WTC11 (cell line): ENCODE results near the gene GLRA1.

Experiments
- AFF4 ChIP-seq: sonication (generic); formaldehyde crosslinking; IDR thresholded peaks from 2 replicates; pipeline ENCODE4 v1.8.1; 2023; ENCODE audit warnings: mild to moderate bottlenecking, missing genetic modification reagents, borderline replicate concordance
- CTCF ChIP-seq: fragments of 200-600 bp; IDR thresholded peaks from 2 replicates; pipeline ENCODE4 v1.8.0; 2022; ENCODE audit warnings: antibody characterized with exemption
- NR2C2 ChIP-seq: sonication (generic); formaldehyde crosslinking; IDR thresholded peaks from 2 replicates; pipeline ENCODE4 v1.8.0; 2022; ENCODE audit warnings: mild to moderate bottlenecking, missing genetic modification reagents
- OVOL2 ChIP-seq: fragments of 250-450 bp; sonication (Bioruptor Pico); IDR thresholded peaks from 2 replicates; pipeline ENCODE4 v1.9.0; 2021; ENCODE audit warnings: mild to moderate bottlenecking, borderline replicate concordance
- ZBTB21 ChIP-seq: sonication (generic); formaldehyde crosslinking; IDR thresholded peaks from 2 replicates; pipeline ENCODE4 v1.8.1; 2023; ENCODE audit warnings: mild to moderate bottlenecking, missing genetic modification reagents, borderline replicate concordance
- TF ChIP-seq, protein P1 (sequence below): sonication (generic); formaldehyde crosslinking; IDR thresholded peaks from 2 replicates; pipeline ENCODE4 v1.8.1; 2023; ENCODE audit warnings: mild to moderate bottlenecking, missing genetic modification reagents, moderate library complexity

DNA sequence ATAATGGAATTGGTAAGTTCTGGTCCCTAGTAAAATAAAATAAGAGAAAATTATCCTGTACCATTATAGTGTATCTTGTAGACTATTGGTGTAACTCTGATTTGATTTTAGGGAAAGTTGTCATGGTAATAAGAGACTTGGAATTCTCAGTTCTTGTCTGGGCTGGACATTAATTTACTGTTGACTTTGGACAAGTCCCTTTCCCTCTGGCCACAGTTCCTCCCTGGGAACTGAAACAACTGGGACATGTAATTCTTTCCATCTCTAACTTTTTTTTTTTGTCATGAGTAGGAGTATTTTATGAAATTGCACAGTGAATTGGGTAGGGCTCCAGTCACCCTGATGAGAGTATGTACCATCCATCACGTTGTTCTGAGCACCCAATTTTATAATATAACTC, 15.0 kb downstream of the GLRA1 start:
- TF ChIP-seq CTCF = no peak
- TF ChIP-seq NR2C2 = no peak
- no peak for TF ChIP-seq ZBTB21 (CRISPR knock-in tag)
- TF ChIP-seq AFF4 (CRISPR knock-in tag) = no peak
- TF ChIP-seq OVOL2 (CRISPR knock-in tag) = no peak
- TF ChIP-seq, protein P1, sequence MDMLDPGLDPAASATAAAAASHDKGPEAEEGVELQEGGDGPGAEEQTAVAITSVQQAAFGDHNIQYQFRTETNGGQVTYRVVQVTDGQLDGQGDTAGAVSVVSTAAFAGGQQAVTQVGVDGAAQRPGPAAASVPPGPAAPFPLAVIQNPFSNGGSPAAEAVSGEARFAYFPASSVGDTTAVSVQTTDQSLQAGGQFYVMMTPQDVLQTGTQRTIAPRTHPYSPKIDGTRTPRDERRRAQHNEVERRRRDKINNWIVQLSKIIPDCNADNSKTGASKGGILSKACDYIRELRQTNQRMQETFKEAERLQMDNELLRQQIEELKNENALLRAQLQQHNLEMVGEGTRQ (CRISPR knock-in tag) = no peak
